GM12891 (cell line): ENCODE measurements around the gene COG5.
A peak's percentile ranks its signal among the peaks of the same experiment; 100 is the strongest.

Source experiments
- DNase-seq: peaks from one replicate; pipeline ENCODE4 v3.0.0; 2011; ENCODE audit warnings: low spot score; ENCODE audit not compliant: insufficient read length
- FAIRE-seq: peaks from 2 replicates; lab custom pipeline; 2011; peaks lifted over from hg19 to GRCh38; lab: Jason Lieb, UNC
- PAX5 ChIP-seq: IDR thresholded peaks from 2 replicates; pipeline ENCODE4 v1.6.1; 2011; ENCODE audit warnings: low read length, moderate library complexity, mild to moderate bottlenecking; ENCODE audit not compliant: insufficient read depth, severe bottlenecking
- POLR2A ChIP-seq: IDR thresholded peaks from 2 replicates; pipeline ENCODE4 v1.6.1; 2011; ENCODE audit warnings: low read depth, low read length, control low read depth
- POLR2AphosphoS5 ChIP-seq: IDR thresholded peaks from 2 replicates; pipeline ENCODE4 v1.6.1; 2011; ENCODE audit warnings: low read depth, low read length, control low read depth
- POU2F2 ChIP-seq: IDR thresholded peaks from 2 replicates; pipeline ENCODE4 v1.6.1; 2011; ENCODE audit warnings: low read depth, mild to moderate bottlenecking, control low read depth, low read length, moderate library complexity
- SPI1 ChIP-seq: IDR thresholded peaks from 2 replicates; pipeline ENCODE4 v1.6.1; 2011; ENCODE audit warnings: low read depth, low read length, control low read depth
- TAF1 ChIP-seq: IDR thresholded peaks from 2 replicates; pipeline ENCODE4 v1.6.1; 2011; ENCODE audit warnings: low read depth, low read length, control low read depth

The COG5 gene

GRCh38 chr7:107526672-107527071 lies 37.0 kb downstream of the COG5 start:
- no peak for DNase-seq
- no peak for FAIRE-seq
- TF ChIP-seq SPI1 (no peak), PAX5 (no peak), TAF1 (no peak), POLR2AphosphoS5 (no peak)

- DNase-seq (no peak), FAIRE-seq (no peak)
- TF ChIP-seq SPI1 (no peak), POLR2A (no peak), PAX5 (no peak), TAF1 (no peak), POLR2AphosphoS5 (no peak), POU2F2 (no peak)
These were observed 56.9 kb downstream of the COG5 start for GRCh38 chr7:107506674-107507339.

- TF ChIP-seq POU2F2 (no peak), POLR2AphosphoS5 (no peak), SPI1 (no peak), POLR2A (no peak), PAX5 (no peak), TAF1 (no peak)
- peak; percentile 51 for FAIRE-seq
- DNase-seq = no peak
These were observed 57.6 kb downstream of the COG5 start for GRCh38 chr7:107505997-107506673.

- TF ChIP-seq TAF1 (no peak), POU2F2 (no peak), POLR2AphosphoS5 (no peak), POLR2A (no peak), PAX5 (no peak), SPI1 (no peak)
- FAIRE-seq (no peak), DNase-seq (no peak)
These were observed 58.4 kb downstream of the COG5 start for GRCh38 chr7:107505362-107505761.

- DNase-seq (no peak), FAIRE-seq (no peak)
- TF ChIP-seq POLR2A (no peak), TAF1 (no peak), POLR2AphosphoS5 (no peak), PAX5 (no peak), SPI1 (no peak)
These were observed 60.0 kb downstream of the COG5 start for GRCh38 chr7:107503687-107504086.

GRCh38 chr7:107502797-107503196 lies 60.9 kb downstream of the COG5 start:
- no peak for DNase-seq
- FAIRE-seq = no peak
- no peak for TF ChIP-seq PAX5
- no peak for TF ChIP-seq TAF1
- TF ChIP-seq SPI1 = no peak
- TF ChIP-seq POLR2AphosphoS5 = no peak
- no peak for TF ChIP-seq POU2F2
- no peak for TF ChIP-seq POLR2A

GRCh38 chr7:107502154-107502553 lies 61.6 kb downstream of the COG5 start:
- TF ChIP-seq POU2F2 = no peak
- no peak for FAIRE-seq
- no peak for DNase-seq

- DNase-seq = no peak
- TF ChIP-seq POLR2A (no peak), SPI1 (no peak), POU2F2 (no peak), PAX5 (no peak), TAF1 (no peak), POLR2AphosphoS5 (no peak)
- no peak for FAIRE-seq
These were observed 62.1 kb downstream of the COG5 start for GRCh38 chr7:107501593-107501992.

- TF ChIP-seq POU2F2 (no peak), PAX5 (no peak)
- FAIRE-seq = no peak
- DNase-seq = no peak
These were observed 64.0 kb downstream of the COG5 start for GRCh38 chr7:107499731-107500130.

GRCh38 chr7:107495516-107495915 lies 68.2 kb downstream of the COG5 start:
- no peak for TF ChIP-seq SPI1
- TF ChIP-seq POLR2A = no peak
- TF ChIP-seq POLR2AphosphoS5 = no peak
- no peak for TF ChIP-seq POU2F2
- TF ChIP-seq TAF1 = no peak
- TF ChIP-seq PAX5 = no peak
- no peak for DNase-seq
- FAIRE-seq = no peak

GRCh38 chr7:107494884-107495283 lies 68.8 kb downstream of the COG5 start:
- TF ChIP-seq TAF1 = no peak
- no peak for TF ChIP-seq SPI1
- TF ChIP-seq POU2F2 = no peak
- TF ChIP-seq POLR2A = no peak
- TF ChIP-seq POLR2AphosphoS5 = no peak
- no peak for TF ChIP-seq PAX5

More at GRCh38 chr7:107494884-107495283, 68.8 kb downstream of the COG5 start:
- DNase-seq (no peak), FAIRE-seq (no peak)
